HG03135 (cell line): ENCODE measurements around the gene ALS2.

ENCODE experiments used
- ATAC-seq: cut with Tn5 transposase; IDR thresholded peaks from one replicate; pipeline ENCODE4 v1.9.1; 2021; ENCODE audit warnings: mild to moderate bottlenecking, moderate library complexity; ENCODE audit not compliant: unreplicated experiment

ALS2 gene

GRCh38 chr2:201758873-201759272 is 21.9 kb downstream of the ALS2 start:
- no peak for ATAC-seq

- no peak for ATAC-seq
These were observed 22.5 kb downstream of the ALS2 start for GRCh38 chr2:201758234-201758633.

GRCh38 chr2:201754717-201755415 is 25.9 kb downstream of the ALS2 start:
- ATAC-seq, result no peak

- no peak for ATAC-seq
These were observed 29.2 kb downstream of the ALS2 start for GRCh38 chr2:201751566-201751965.

GRCh38 chr2:201746551-201746950 is 34.2 kb downstream of the ALS2 start:
- no peak for ATAC-seq

GRCh38 chr2:201735486-201735885 is 45.2 kb downstream of the ALS2 start:
- no peak for ATAC-seq

- ATAC-seq, result no peak
These were observed 46.6 kb downstream of the ALS2 start for GRCh38 chr2:201734111-201734510.

GRCh38 chr2:201733544-201733943 is 47.2 kb downstream of the ALS2 start:
- ATAC-seq, result no peak

GRCh38 chr2:201730651-201731285 is 50.0 kb downstream of the ALS2 start:
- ATAC-seq, result no peak

- ATAC-seq, result no peak
These were observed 65.3 kb downstream of the ALS2 start for GRCh38 chr2:201715459-201715858.

GRCh38 chr2:201712726-201713125 is 68.0 kb downstream of the ALS2 start:
- ATAC-seq, result no peak

- ATAC-seq, result no peak
These were observed 71.0 kb downstream of the ALS2 start for GRCh38 chr2:201709747-201710146.

GRCh38 chr2:201709049-201709448 is 71.7 kb downstream of the ALS2 start:
- no peak for ATAC-seq

GRCh38 chr2:201707753-201708152 is 73.0 kb downstream of the ALS2 start:
- ATAC-seq, result no peak

GRCh38 chr2:201707142-201707541 is 73.6 kb downstream of the ALS2 start:
- no peak for ATAC-seq

GRCh38 chr2:201704536-201704935 is 76.2 kb downstream of the ALS2 start:
- ATAC-seq, result no peak

GRCh38 chr2:201701646-201702045 is 79.1 kb downstream of the ALS2 start:
- no peak for ATAC-seq

GRCh38 chr2:201699416-201699815 is 81.3 kb downstream of the ALS2 start:
- no peak for ATAC-seq

GRCh38 chr2:201698588-201699226 is 82.0 kb downstream of the ALS2 start, which contains the start of gene MPP4:
MPP4 (minus strand) TSS chr2:201698644; CDS start chr2:201693954, 4,690 bp downstream.
- ATAC-seq, result no peak

GRCh38 chr2:201697899-201698298 is 82.8 kb downstream of the ALS2 start:
- ATAC-seq, result no peak

- no peak for ATAC-seq
These were observed 84.5 kb downstream of the ALS2 start for GRCh38 chr2:201696151-201696659.

- ATAC-seq, result no peak
These were observed 95.6 kb downstream of the ALS2 start for GRCh38 chr2:201685156-201685555.
